Left ventricle myocardium superior (tissue), 1 donor: ENCODE results near the gene EIF1AD. TPM values are rescaled to one million over a fixed set of nuclear protein-coding genes. Genes with fewer than 3 reads are reported as not detected.
"Not testable (repeated sequence)": the region's sequence is repeated elsewhere in the genome, so short reads cannot be mapped to it uniquely, and the experiment has no call there.

Source experiments
- ATAC-seq: fragments of 200-7000 bp; cut with Tn5 transposase; one replicate; pipeline ENCODE4 v1.9.1; 2020; ENCODE audit warnings: mild to moderate bottlenecking, moderate library complexity
- DNase-seq: peaks from one replicate; pipeline ENCODE4 v3.0.0-alpha.2; 2020
- intact Hi-C: fragments of 100-400 bp; cut with micrococcal nuclease; formaldehyde crosslinking; loops from one replicate; pipeline ENCODE4 v1.11.0; 2022
- total RNA-seq: library from RNA; stranded (reverse); fragmentation: NEBNext Ultra II Directional; extraction: Animal tissue kit (Norgen Biotek cat#: 25700); gene quantifications from one replicate; pipeline ENCODE4 v1.2.1, GENCODE V29; 2021
- donor health status: DM: no; HTN: yes; CAD: no; lungs with severe emphysema.

The EIF1AD gene
- total RNA-seq, 1 donor from 2014 or later: 22.8 TPM

DNA sequence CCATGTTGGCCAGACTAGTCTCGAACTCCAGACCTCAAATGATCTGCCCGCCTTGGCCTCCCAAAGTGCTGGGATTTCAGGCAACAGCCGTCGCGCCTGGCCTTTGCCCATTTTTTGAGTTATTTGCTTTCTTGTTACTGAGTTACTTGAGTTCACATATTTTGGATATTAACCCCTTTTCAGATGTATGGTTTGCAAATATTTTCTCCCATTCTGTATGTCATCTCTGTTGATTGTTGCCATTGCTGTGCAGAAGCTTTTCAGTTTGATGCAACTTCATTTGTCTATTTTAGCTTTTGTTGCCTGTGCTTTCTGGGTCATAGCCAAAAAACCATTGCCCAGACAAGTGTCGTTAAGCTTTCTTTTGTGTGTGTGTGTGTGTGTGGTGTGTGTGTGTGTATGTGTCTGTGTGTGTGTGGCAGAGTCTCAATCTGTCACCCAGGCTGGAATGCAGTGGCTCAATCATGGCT is 49.9 kb downstream of the EIF1AD start:
- intact Hi-C loops: no loop called here
- DNase-seq: no peak
- ATAC-seq: no peak

DNA sequence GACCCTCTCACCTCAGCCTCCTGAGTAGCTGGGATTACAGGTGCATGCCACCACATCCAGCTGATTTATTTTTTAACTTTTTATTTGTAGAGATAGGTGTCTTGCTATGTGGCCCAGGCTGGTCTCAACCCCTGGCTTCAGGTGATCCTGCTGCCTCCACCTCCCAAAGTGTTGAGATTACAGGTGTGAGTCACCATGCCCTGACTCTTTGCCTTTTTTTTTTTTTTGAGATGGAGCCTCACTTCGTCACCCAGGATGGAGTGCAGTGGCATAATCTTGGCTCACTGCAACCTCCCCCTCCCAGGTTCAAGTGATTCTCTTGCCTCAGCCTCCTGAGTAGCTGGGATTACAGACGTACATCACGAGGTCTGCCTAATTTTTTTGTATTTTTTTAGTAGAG is 50.3 kb downstream of the EIF1AD start:
- intact Hi-C loops, ATAC-seq, DNase-seq: not testable (repeated sequence)

DNA sequence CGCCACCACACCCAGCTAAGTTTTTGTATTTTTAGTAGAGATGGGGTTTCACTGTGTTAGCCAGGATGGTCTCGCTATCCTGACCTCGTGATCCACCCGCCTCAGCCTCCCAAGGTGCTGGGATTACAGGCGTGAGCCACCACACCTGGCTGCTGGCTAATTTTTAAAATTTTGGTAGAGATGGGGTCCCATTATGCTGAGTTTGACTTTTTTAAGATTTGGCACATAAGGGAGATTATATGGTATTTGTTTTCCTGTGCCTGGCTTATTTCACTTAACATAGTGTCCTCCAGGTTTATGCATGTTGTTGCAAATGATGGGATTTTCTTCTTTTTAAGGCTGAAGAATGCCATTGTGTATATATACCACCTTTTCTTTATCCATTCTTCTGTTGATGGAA is 51.2 kb downstream of the EIF1AD start:
- DNase-seq, intact Hi-C loops, ATAC-seq: not testable (repeated sequence)

DNA sequence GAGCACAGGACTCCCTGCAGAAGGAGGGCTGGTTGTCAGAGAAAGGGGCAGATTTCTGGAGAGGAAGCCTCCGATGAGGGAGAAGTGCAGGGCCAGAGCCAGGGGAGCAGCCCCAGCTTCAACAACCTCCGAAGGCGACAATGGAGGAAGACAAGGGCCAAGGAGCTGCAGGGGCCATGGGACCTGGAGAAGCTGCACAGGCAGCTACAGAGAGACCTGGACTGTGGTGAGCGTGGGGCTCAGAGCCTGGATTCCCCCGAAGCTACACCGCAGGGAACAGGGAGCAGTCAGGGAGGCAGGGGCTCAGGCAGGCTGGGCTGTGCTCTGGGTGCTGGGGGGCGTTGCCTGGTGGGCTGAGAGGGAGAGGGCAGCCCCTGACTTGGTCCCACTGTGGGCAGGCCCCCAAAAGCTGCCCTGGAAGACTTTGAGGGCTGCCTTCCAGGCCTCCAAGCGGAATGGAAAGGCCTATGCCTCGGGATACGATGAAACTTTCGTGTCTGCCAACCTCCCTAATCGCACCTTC is 54.3 kb downstream of the EIF1AD start:
- DNase-seq: no peak
- intact Hi-C loops: no loop called here
- no peak for ATAC-seq

DNA sequence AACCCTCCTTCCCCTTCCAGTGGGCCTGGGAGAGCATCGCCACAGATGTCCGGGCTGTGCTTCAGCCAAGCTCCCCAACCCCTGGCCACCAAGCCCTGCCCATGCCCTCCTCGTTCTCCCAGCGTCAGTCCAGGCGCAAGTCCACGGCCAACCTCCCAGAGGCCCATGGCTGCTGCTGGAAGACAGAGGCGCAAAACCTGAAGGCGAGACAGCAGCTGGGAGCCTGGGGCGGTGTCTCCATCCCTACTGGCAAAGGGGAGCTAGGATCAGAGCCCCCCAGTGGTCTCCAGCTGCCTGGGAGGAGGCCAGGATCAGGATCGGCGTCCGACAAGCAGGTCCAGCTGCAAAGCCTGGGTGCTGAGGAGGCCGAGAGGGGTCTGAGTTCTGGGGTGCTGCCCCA is 54.8 kb downstream of the EIF1AD start:
- intact Hi-C loops: no loop called here
- DNase-seq (no peak), ATAC-seq (no peak)

DNA sequence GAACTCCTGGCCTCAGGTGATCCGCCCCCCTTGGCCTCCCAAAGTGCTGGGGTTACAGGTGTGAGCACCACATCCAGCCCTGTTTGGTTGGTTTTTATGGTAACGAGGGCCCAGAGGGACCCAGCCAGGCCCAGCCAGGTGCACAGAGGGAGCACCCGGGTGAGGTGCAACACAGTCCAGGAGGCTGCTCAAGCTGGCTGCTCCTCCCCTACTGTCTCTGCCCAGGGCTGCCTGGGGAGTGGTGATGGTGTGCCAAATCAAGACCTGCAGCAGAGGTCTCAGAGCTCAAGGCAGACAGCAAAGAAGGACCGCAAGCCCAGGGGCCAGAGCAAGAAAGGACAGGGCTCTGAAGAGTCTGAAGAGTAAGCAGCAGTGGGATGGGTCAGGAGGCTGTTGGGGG is 55.3 kb downstream of the EIF1AD start:
- intact Hi-C loops: no loop called here
- no peak for DNase-seq
- ATAC-seq: no peak

Other genes starting within 250 kb of the EIF1AD start
- 6.7 TPM for gene AP5B1, start 221.2 kb downstream of the EIF1AD start, total RNA-seq
- gene OVOL1, start 215.1 kb downstream of the EIF1AD start, total RNA-seq: not detected
- not detected for gene SNX32, start 168.2 kb downstream of the EIF1AD start, total RNA-seq
- 334 TPM for gene CFL1, start 144.0 kb downstream of the EIF1AD start, total RNA-seq
- 37.8 TPM for gene MUS81, start 141.7 kb downstream of the EIF1AD start, total RNA-seq
- gene EFEMP2, start 129.4 kb downstream of the EIF1AD start, total RNA-seq: 95.2 TPM
- 1.1 TPM for gene CTSW, start 122.3 kb downstream of the EIF1AD start, total RNA-seq
- gene FIBP, start 113.7 kb downstream of the EIF1AD start, total RNA-seq: 44.9 TPM
- gene CCDC85B, start 111.5 kb downstream of the EIF1AD start, total RNA-seq: 30.0 TPM
- 0.32 TPM for gene FOSL1, start 101.8 kb downstream of the EIF1AD start, total RNA-seq
- gene C11orf68, start 83.1 kb downstream of the EIF1AD start, total RNA-seq: 35.2 TPM
- 106 TPM for gene DRAP1, start 82.7 kb downstream of the EIF1AD start, total RNA-seq
- not detected for gene TSGA10IP, start 56.7 kb downstream of the EIF1AD start, total RNA-seq
- 32.2 TPM for gene SART1, start 40.4 kb downstream of the EIF1AD start, total RNA-seq
- gene BANF1, start 346 bp upstream of the EIF1AD start, total RNA-seq: 238 TPM
- gene CST6, start 9.9 kb upstream of the EIF1AD start, total RNA-seq: not detected
- not detected for gene CATSPER1, start 24.3 kb upstream of the EIF1AD start, total RNA-seq
- 3.5 TPM for gene GAL3ST3, start 47.0 kb upstream of the EIF1AD start, total RNA-seq
- gene SF3B2, start 50.2 kb upstream of the EIF1AD start, total RNA-seq: 70.4 TPM
- gene PACS1, start 68.1 kb upstream of the EIF1AD start, total RNA-seq: 59.0 TPM